Small intestine (tissue), 7 donors: ENCODE measurements around the gene CERS1. TPM values are rescaled to one million over a fixed set of nuclear protein-coding genes. Genes with fewer than 3 reads are reported as not detected.

ENCODE experiments used
- DNase-seq, 2 donors: peaks; one replicate each; pipeline versions ENCODE4 v3.0.0 to v3.0.0-alpha.2; 2013
- FAIRE-seq: peaks from 2 replicates; lab custom pipeline; 2012; peaks lifted over from hg19 to GRCh38; lab: Jason Lieb, UNC
- H3K27ac ChIP-seq, 3 donors: one replicate each; pipeline ENCODE4 v1.5.1; 2013; ENCODE audit warnings: low read length in 2 of 3, mild to moderate bottlenecking in 2 of 3, control low read depth in 1 of 3, inconsistent platforms in 1 of 3, low read depth in 1 of 3, moderate library complexity in 1 of 3
- H3K27me3 ChIP-seq, 3 donors: one replicate each; pipeline ENCODE4 v1.6.1; 2013; ENCODE audit warnings: low read length in 3 of 3, inconsistent platforms in 1 of 3; ENCODE audit not compliant: control insufficient read depth in 3 of 3, insufficient read depth in 3 of 3
- H3K36me3 ChIP-seq, 3 donors: one replicate each; pipeline ENCODE4 v1.6.1; 2013; ENCODE audit warnings: low read length in 3 of 3, inconsistent platforms in 1 of 3, low read depth in 1 of 3, mild to moderate bottlenecking in 1 of 3, moderate library complexity in 1 of 3; ENCODE audit not compliant: control insufficient read depth in 3 of 3, insufficient read depth in 2 of 3
- H3K4me1 ChIP-seq, 3 donors: one replicate each; pipeline ENCODE4 v1.6.1; 2013; ENCODE audit warnings: low read length in 2 of 3, inconsistent platforms in 1 of 3, low read depth in 1 of 3, mild to moderate bottlenecking in 1 of 3, moderate library complexity in 1 of 3; ENCODE audit not compliant: control insufficient read depth in 3 of 3, insufficient read depth in 2 of 3
- H3K4me3 ChIP-seq, 3 donors: one replicate each; pipeline ENCODE4 v1.5.1; 2013; ENCODE audit warnings: low read length in 3 of 3, control low read depth in 1 of 3, inconsistent platforms in 1 of 3, low read depth in 1 of 3, mild to moderate bottlenecking in 1 of 3, moderate library complexity in 1 of 3
- H3K9me3 ChIP-seq, 2 donors: one replicate each; pipeline ENCODE4 v1.6.1; 2013; ENCODE audit warnings: low read depth in 1 of 2, low read length in 1 of 2; ENCODE audit not compliant: control insufficient read depth in 2 of 2, insufficient read depth in 1 of 2
- WGBS, 3 donors: extraction: QIAGEN DNeasy Blood & Tissue Kit; methylation state at CpG; one replicate each; pipeline ENCODE4 v1.1.7; 2013; 5-methylcytosine and 5-hydroxymethylcytosine counted together
- polyA plus RNA-seq, 4 donors: library from polyadenylated mRNA; stranded (reverse) in 3 of 4; unstranded in 1 of 4; fragments of 200-250 nt in 3 of 4; fragments of 120-200 nt in 1 of 4; gene quantifications; one replicate each; pipeline versions ENCODE4 v1.2.1 to v1.2.3, GENCODE V29; 2013
- donor health status: healthy with polysubstance abuse.
- donor health status: control.
- donor health status: control.
- donor health status: Bipolar disorder and iron deficiency.
- donor health status: healthy.

Gene CERS1
- polyA plus RNA-seq, 4 donors, result 1.2 to 1.5 TPM; not detected in 2

DNA sequence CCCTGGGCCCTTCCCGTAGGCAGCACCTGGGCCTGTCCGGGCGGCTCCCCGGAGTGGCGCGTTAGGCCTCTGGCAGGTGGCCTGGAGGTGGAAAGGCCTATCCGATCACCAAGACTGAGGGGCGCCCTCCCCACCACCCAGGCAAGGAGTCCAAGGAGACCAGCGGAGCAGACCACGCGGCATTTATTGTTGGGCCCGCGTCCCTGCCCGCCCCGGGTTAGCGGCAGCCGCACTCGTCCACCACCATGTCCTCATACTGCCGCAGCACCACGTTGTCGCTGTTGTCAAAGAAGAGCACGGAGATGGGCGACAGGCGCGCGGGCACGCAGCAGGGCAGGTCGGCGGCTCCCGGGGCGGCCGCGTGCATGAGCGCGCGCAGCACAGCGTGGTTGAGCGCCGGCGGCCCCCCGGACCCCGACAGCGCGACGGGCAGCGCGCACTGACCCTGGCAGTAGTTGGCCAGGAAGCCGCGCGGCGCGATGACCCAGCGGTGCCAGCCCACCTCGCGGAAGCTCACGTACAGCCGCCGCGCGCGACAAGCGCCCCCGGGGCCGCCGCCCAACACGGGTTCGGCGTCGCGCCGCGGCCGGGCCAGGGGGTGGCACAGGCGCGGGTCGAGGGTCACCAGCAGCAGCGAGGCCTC, 27.5 kb downstream of the CERS1 start:
- 44 to 73% (median 53%) methylated on average over 58 to 77 of the region's 77 CpGs for WGBS, 3 donors
- peaks cover 12 to 50% (median 16%) of the 10 kb centered on the region in 3 donors for H3K36me3 ChIP-seq
- H3K27ac ChIP-seq, result no peak overlapping the region
- H3K4me1 ChIP-seq, result peaks cover 0 to 2% (median 0%) of the 10 kb centered on the region in 3 donors
- H3K4me3 ChIP-seq, result peak overlapping the region in 1 of 3 donors; percentile 1
- peaks cover 0 to 29% (median 10%) of the 10 kb centered on the region in 3 donors for H3K27me3 ChIP-seq
- FAIRE-seq (no peak), DNase-seq (peak in 1 of 2 donors; percentile 53)
- H3K9me3 ChIP-seq, result no peaks in the 10 kb centered on the region

DNA sequence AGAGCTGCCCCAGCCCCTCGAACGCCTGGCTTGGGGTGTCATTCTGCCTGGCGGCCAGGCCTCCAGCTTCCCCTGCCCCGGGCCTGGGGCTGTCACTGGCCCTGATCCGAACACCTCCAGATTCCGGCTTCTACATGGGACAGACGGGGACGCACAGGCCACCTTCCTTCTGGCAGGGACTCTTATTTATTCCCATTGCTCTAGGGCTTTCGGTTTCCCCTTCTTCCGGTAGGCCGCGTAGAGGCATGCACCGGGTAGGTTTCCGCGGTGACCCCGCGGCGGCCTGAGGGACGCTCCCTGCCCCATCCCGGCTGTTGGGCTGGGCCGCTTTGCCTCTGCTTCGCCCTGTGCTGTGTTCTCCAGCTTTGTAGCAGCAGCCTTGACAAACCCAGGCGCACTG, 28.2 kb downstream of the CERS1 start:
- WGBS, 3 donors, result 94 to 96% (median 96%) methylated on average over 19 to 23 of the region's 23 CpGs
- no peak overlapping the region for H3K27ac ChIP-seq
- peaks cover 14 to 57% (median 24%) of the 10 kb centered on the region in 3 donors for H3K36me3 ChIP-seq

DNA sequence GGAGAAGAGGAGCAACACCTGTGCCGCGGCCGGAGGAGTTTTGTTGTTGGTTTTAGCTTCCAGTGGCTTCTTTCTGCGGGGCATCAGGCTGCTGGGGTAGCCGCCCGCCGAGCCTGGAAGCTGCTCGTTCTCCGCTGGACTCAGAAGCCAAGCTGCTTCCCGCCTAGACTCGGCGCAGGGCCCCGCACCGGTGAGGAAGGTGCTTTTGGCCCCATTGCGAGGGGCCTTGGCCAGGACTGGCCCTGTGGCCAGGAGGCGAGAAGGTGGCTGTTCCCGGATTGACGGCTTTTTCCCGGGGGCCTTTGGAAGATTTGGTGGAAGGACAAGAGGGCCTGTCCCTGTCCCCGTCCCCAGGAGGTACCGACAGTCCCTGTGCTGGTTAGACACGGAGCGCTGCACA, 28.8 kb downstream of the CERS1 start:
- Histone ChIP-seq H3K4me1 (peaks cover 0 to 2% (median 0%) of the 10 kb centered on the region in 3 donors), H3K36me3 (peaks cover 16 to 63% (median 26%) of the 10 kb centered on the region in 3 donors), H3K4me3 (no peak overlapping the region), H3K27me3 (peaks cover 0 to 29% (median 10%) of the 10 kb centered on the region in 3 donors), H3K9me3 (no peaks in the 10 kb centered on the region), H3K27ac (no peak overlapping the region)
- no peak for FAIRE-seq
- WGBS, 3 donors, result 95% methylated on average over 23 of the region's 23 CpGs
- no peak for DNase-seq

More for the DNA sequence above, 28.2 kb downstream of the CERS1 start:
- DNase-seq (no peak), FAIRE-seq (no peak)
- H3K4me3 ChIP-seq, result no peak overlapping the region
- H3K9me3 ChIP-seq, result no peaks in the 10 kb centered on the region
- peaks cover 0 to 2% (median 0%) of the 10 kb centered on the region in 3 donors for H3K4me1 ChIP-seq
- peaks cover 0 to 29% (median 10%) of the 10 kb centered on the region in 3 donors for H3K27me3 ChIP-seq

DNA sequence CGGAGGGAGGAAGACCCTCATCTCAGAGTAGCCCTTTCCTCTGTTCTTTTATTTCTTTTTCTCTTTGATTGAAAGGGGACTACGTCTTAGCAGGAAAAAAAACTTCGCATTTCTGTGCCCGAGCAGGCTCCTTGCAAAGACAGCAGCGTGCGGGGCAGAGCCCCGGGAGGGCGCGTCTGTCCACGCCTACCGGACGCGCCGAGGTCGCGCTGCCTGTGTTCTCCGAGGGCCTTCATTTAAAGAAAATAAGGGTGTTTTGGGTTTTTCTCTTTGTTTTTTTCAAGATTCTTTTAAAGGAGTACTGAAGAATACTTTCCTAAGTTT, 29.2 kb downstream of the CERS1 start:
- H3K4me3 ChIP-seq, result no peak overlapping the region
- H3K9me3 ChIP-seq, result no peaks in the 10 kb centered on the region
- DNase-seq, result no peak
- H3K36me3 ChIP-seq, result peaks cover 19 to 67% (median 30%) of the 10 kb centered on the region in 3 donors
- no peak overlapping the region for H3K27ac ChIP-seq
- peaks cover 0 to 29% (median 10%) of the 10 kb centered on the region in 3 donors for H3K27me3 ChIP-seq
- FAIRE-seq, result no peak
- WGBS, 3 donors, result 73 to 77% (median 74%) methylated on average over 17 of the region's 17 CpGs
- H3K4me1 ChIP-seq, result peaks cover 0 to 2% (median 0%) of the 10 kb centered on the region in 3 donors

DNA sequence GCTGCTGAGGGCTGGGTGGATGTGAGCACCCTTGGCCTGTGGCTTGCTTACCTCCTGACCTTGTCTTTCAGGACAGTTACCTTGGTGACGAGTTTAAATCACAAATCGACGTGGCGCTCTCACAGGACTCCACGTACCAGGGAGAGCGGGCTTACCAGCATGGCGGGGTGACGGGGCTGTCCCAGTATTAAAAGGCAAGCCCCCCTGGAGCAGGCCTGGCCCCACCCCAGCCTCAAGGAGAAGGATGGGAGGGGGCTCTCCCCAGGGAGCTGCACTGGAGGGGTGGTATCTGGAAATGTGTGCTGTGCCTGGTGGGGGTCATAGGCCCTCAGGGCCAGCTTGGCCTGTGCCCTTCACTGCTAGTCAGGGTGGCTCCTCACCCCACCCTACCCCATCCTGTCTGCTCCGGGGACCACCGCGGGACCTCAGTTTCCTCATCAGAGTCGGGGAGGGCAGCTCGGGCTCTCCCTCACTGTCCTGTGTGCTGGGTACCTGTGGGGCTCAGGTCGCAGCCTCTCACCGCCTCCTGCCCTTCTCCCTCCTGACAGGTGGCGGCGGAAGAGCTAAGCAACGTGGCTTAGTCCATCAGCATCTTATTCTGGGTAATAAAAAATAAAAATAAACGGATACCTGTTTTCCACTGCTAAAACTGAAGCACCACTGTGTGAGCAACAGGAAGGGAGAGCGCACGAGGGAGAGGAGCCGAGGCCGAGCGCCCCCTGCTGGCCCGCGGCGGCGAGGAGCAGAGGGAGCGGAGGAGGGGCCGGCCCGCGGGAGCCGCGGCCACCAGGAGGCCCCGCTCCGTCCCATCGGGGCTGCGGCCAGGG, 29.8 kb downstream of the CERS1 start:
- Histone ChIP-seq H3K27me3 (peaks cover 0 to 25% (median 4%) of the 10 kb centered on the region in 3 donors), H3K9me3 (no peaks in the 10 kb centered on the region), H3K4me3 (no peak overlapping the region), H3K27ac (no peak overlapping the region), H3K4me1 (peaks cover 0 to 2% (median 0%) of the 10 kb centered on the region in 3 donors), H3K36me3 (peaks cover 19 to 73% (median 31%) of the 10 kb centered on the region in 3 donors)
- FAIRE-seq (no peak), DNase-seq (peak; percentile 50 to 79)
- 39 to 46% (median 40%) methylated on average over 34 to 38 of the region's 38 CpGs for WGBS, 3 donors

DNA sequence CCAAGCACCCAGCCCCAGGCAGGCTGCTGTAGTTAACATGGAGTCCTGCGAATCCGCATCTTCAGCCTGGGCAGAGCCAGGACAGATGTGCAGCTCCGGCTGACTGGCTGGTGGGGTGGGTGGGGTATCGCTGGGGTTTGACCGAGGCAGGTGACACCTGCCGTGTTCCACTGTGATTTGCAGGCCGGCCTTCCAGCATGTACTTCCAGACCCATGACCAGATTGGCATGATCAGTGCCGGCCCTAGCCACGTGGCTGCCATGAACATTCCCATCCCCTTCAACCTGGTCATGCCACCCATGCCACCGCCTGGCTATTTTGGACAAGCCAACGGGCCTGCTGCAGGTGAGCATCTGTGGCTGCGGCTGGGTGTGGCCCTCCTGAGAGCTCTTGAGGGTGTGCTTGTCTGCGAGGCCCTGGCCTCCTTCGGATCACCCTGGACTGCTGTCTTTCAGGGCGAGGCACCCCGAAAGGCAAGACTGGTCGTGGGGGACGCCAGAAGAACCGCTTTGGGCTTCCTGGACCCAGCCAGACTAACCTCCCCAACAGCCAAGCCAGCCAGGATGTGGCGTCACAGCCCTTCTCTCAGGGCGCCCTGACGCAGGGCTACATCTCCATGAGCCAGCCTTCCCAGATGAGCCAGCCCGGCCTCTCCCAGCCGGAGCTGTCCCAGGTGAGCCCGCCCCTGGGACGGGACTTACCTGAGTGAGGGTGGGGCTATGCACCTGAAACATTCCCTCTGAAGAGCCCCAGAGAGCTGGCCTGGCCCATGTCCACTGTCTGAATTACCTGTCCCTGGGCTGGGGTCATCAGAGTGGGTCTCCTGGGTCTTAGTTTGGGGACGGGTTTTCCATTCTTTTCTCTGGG, 30.6 kb downstream of the CERS1 start:
- no peak overlapping the region for H3K27ac ChIP-seq

DNA sequence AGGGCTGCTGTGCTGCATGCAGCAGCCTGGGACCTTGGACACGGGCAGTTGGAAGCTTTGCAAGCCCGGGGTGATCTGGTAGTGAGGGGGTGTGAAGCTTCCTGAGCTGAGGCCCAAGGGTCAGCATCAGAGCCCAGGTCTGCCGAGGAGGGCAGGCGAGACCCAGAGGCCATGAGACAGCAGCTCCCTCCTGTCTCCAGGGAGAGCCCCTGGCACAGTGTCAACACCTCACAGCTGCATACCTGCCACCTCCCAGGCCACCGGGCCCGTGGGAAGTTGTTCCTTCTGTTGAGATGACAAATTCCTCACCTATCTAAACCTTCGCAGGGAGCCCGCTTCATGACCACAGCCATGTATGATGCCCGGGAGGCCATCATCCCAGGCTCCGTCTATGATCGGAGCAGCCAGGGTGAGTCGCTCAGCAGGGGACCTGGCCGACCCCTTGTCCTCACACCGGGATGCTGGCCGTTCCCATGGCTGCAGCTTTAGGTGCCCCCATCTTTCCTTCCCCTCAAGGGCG, 32.1 kb downstream of the CERS1 start:
- FAIRE-seq (no peak), DNase-seq (no peak)
- H3K9me3 ChIP-seq, result no peaks in the 10 kb centered on the region
- peaks cover 0 to 5% (median 0%) of the 10 kb centered on the region in 3 donors for H3K27me3 ChIP-seq
- H3K27ac ChIP-seq, result no peak overlapping the region
- WGBS, 3 donors, result 80 to 83% (median 80%) methylated on average over 16 of the region's 16 CpGs
- peaks cover 33 to 96% (median 46%) of the 10 kb centered on the region in 3 donors for H3K36me3 ChIP-seq
- no peak overlapping the region for H3K4me3 ChIP-seq
- no peaks in the 10 kb centered on the region for H3K4me1 ChIP-seq

More for the DNA sequence above, 30.6 kb downstream of the CERS1 start:
- FAIRE-seq (no peak), DNase-seq (no peak)
- 83 to 91% (median 91%) methylated on average over 25 to 27 of the region's 27 CpGs for whole genome bisulfite sequencing, 3 donors
- Histone ChIP-seq H3K27me3 (peaks cover 0 to 16% (median 0%) of the 10 kb centered on the region in 3 donors), H3K4me3 (no peak overlapping the region), H3K9me3 (no peaks in the 10 kb centered on the region), H3K4me1 (peaks cover 0 to 2% (median 0%) of the 10 kb centered on the region in 3 donors), H3K36me3 (peaks cover 26 to 81% (median 36%) of the 10 kb centered on the region in 3 donors)
